Karpas-422 (cell line): ENCODE results near the gene RNLS. TPM values are rescaled to one million over a fixed set of nuclear protein-coding genes. Genes with fewer than 3 reads are reported as not detected.

Experiments used
- DNase-seq: peaks from one replicate; pipeline ENCODE4 v3.0.0-alpha.2; 2015
- H2AFZ ChIP-seq: fragments of 200-600 bp; sonication (generic); 2 replicates; pipeline ENCODE4 v1.6.1; 2014; ENCODE audit warnings: antibody characterized with exemption, low read length, mixed read lengths
- H3K27ac ChIP-seq: fragments of 200-600 bp; sonication (generic); 2 replicates; pipeline ENCODE4 v1.5.1; 2014; ENCODE audit warnings: mild to moderate bottlenecking, low read length, moderate library complexity
- H3K27me3 ChIP-seq: fragments of 200-600 bp; sonication (generic); 2 replicates; pipeline ENCODE4 v1.6.1; 2014; ENCODE audit warnings: low read length, mixed read lengths
- H3K36me3 ChIP-seq: fragments of 200-600 bp; sonication (generic); 2 replicates; pipeline ENCODE4 v1.6.1; 2014; ENCODE audit warnings: low read length, mixed read lengths; ENCODE audit not compliant: insufficient read depth
- H3K4me1 ChIP-seq: fragments of 200-600 bp; sonication (generic); 2 replicates; pipeline ENCODE4 v1.6.1; 2014; ENCODE audit warnings: mild to moderate bottlenecking, low read length, mixed read lengths
- H3K4me2 ChIP-seq: fragments of 200-600 bp; sonication (generic); 2 replicates; pipeline ENCODE4 v1.6.1; 2014; ENCODE audit warnings: low read length, low read depth, mild to moderate bottlenecking; ENCODE audit not compliant: poor library complexity, severe bottlenecking
- H3K4me3 ChIP-seq: fragments of 200-600 bp; sonication (generic); 2 replicates; pipeline ENCODE4 v1.5.1; 2014; ENCODE audit warnings: mild to moderate bottlenecking, antibody characterized with exemption, low read length, mixed read lengths
- H3K79me2 ChIP-seq: fragments of 200-600 bp; sonication (generic); 2 replicates; pipeline ENCODE4 v1.6.1; 2014; ENCODE audit warnings: mild to moderate bottlenecking, low read length, mixed read lengths
- H3K9ac ChIP-seq: fragments of 200-600 bp; sonication (generic); 2 replicates; pipeline ENCODE4 v1.6.0; 2014; ENCODE audit warnings: low read length
- H3K9me2 ChIP-seq: fragments of 200-600 bp; sonication (generic), shearing (Covaris generic); replicated peaks from 2 replicates; pipeline ENCODE4 v1.6.0; 2014; ENCODE audit warnings: mild to moderate bottlenecking, low read length, moderate library complexity; ENCODE audit not compliant: insufficient read depth
- H3K9me3 ChIP-seq: fragments of 300-700, 200-600 bp; sonication (generic); 2 replicates; pipeline ENCODE4 v1.6.1; 2014; ENCODE audit warnings: low read length, mixed read lengths
- H4K20me1 ChIP-seq: fragments of 200-600 bp; sonication (generic); 2 replicates; pipeline ENCODE4 v1.6.1; 2014; ENCODE audit warnings: mild to moderate bottlenecking, antibody characterized with exemption, low read length, low read depth; ENCODE audit not compliant: insufficient read depth
- total RNA-seq: library from RNA; depleted of rRNA; stranded (reverse); fragments of >200 nt; shearing (Covaris generic); gene quantifications from 2 replicates; pipeline ENCODE4 v1.2.3, GENCODE V29; 2014; ENCODE audit warnings: low replicate concordance

Gene RNLS
- total RNA-seq, 1 experiment from 2014 or later: not detected

GRCh38 chr10:88389456-88389855 lies 193.7 kb downstream of the RNLS start:
- no peaks in the 10 kb centered on the region for H4K20me1 ChIP-seq
- H3K27me3 ChIP-seq: no peaks in the 10 kb centered on the region
- H3K4me1 ChIP-seq: peaks cover 76% of the 10 kb centered on the region
- no peaks in the 10 kb centered on the region for H3K36me3 ChIP-seq
- no peaks in the 10 kb centered on the region for H3K9me2 ChIP-seq
- H3K27ac ChIP-seq: peak overlapping the region; percentile 100
- H3K4me2 ChIP-seq: peak overlapping the region; percentile 57
- H3K4me3 ChIP-seq: no peak overlapping the region; the same call in 1 of the 2 replicates
- H3K9me3 ChIP-seq: no peaks in the 10 kb centered on the region
- H3K9ac ChIP-seq: peak overlapping the region; percentile 61
- DNase-seq: peak; percentile 77
- H3K79me2 ChIP-seq: no peaks in the 10 kb centered on the region
- peak overlapping the region; percentile 81 for H2AFZ ChIP-seq

GRCh38 chr10:88388324-88388723 lies 194.8 kb downstream of the RNLS start:
- H3K9me2 ChIP-seq: no peaks in the 10 kb centered on the region
- H3K79me2 ChIP-seq: no peaks in the 10 kb centered on the region
- no peak overlapping the region for H3K4me3 ChIP-seq
- H3K4me2 ChIP-seq: peak overlapping the region; percentile 89
- no peak for DNase-seq
- peak overlapping the region; percentile 100 for H3K27ac ChIP-seq
- peak overlapping the region; percentile 49 for H3K9ac ChIP-seq
- no peak overlapping the region for H2AFZ ChIP-seq
- H3K27me3 ChIP-seq: no peaks in the 10 kb centered on the region
- H3K9me3 ChIP-seq: 0 out of 2 replicates have a peak, but pooled peaks cover 1% of the 10 kb centered on the region
- peaks cover 76% of the 10 kb centered on the region for H3K4me1 ChIP-seq
- no peaks in the 10 kb centered on the region for H3K36me3 ChIP-seq
- no peaks in the 10 kb centered on the region for H4K20me1 ChIP-seq

GRCh38 chr10:88386821-88387773 lies 196.0 kb downstream of the RNLS start:
- no peaks in the 10 kb centered on the region for H3K9me2 ChIP-seq
- peak overlapping the region; percentile 100 for H3K27ac ChIP-seq
- peak overlapping the region; percentile 89 for H3K4me2 ChIP-seq
- H3K9ac ChIP-seq: peak overlapping the region; percentile 76
- DNase-seq: peak; percentile 88
- no peaks in the 10 kb centered on the region for H4K20me1 ChIP-seq
- peaks cover 71% of the 10 kb centered on the region for H3K4me1 ChIP-seq
- peak overlapping the region; percentile 61 for H3K4me3 ChIP-seq
- H2AFZ ChIP-seq: no peak overlapping the region
- H3K9me3 ChIP-seq: peaks cover 6% of the 10 kb centered on the region; the same call in 1 of the 2 replicates
- no peaks in the 10 kb centered on the region for H3K27me3 ChIP-seq
- no peaks in the 10 kb centered on the region for H3K79me2 ChIP-seq
- H3K36me3 ChIP-seq: no peaks in the 10 kb centered on the region

GRCh38 chr10:88386204-88386788 lies 196.8 kb downstream of the RNLS start:
- Histone ChIP-seq H2AFZ (no peak overlapping the region), H3K9me3 (peaks cover 6% of the 10 kb centered on the region; the same call in 1 of the 2 replicates), H3K9me2 (no peaks in the 10 kb centered on the region), H3K27me3 (no peaks in the 10 kb centered on the region), H3K4me1 (peaks cover 65% of the 10 kb centered on the region), H3K4me2 (peak overlapping the region; percentile 89), H4K20me1 (no peaks in the 10 kb centered on the region), H3K36me3 (no peaks in the 10 kb centered on the region), H3K27ac (peak overlapping the region; percentile 100), H3K4me3 (peak overlapping the region; percentile 61), H3K79me2 (no peaks in the 10 kb centered on the region), H3K9ac (peak overlapping the region; percentile 76)
- peak; percentile 67 for DNase-seq

GRCh38 chr10:88385601-88386203 lies 197.4 kb downstream of the RNLS start:
- peak overlapping the region; percentile 89 for H3K4me2 ChIP-seq
- H3K27ac ChIP-seq: peak overlapping the region; percentile 100
- H3K9me2 ChIP-seq: no peaks in the 10 kb centered on the region
- H3K27me3 ChIP-seq: no peaks in the 10 kb centered on the region
- H3K79me2 ChIP-seq: no peaks in the 10 kb centered on the region
- peaks cover 6% of the 10 kb centered on the region; the same call in 1 of the 2 replicates for H3K9me3 ChIP-seq
- H3K9ac ChIP-seq: peak overlapping the region; percentile 76
- no peaks in the 10 kb centered on the region for H3K36me3 ChIP-seq
- DNase-seq: peak; percentile 86
- H3K4me3 ChIP-seq: peak overlapping the region; percentile 61
- no peak overlapping the region for H2AFZ ChIP-seq
- no peaks in the 10 kb centered on the region for H4K20me1 ChIP-seq
- peaks cover 62% of the 10 kb centered on the region for H3K4me1 ChIP-seq

- H3K9ac ChIP-seq: no peak overlapping the region
- no peaks in the 10 kb centered on the region for H3K36me3 ChIP-seq
- no peaks in the 10 kb centered on the region for H4K20me1 ChIP-seq
- peaks cover 38% of the 10 kb centered on the region for H3K4me1 ChIP-seq
- H3K4me3 ChIP-seq: no peak overlapping the region
- H3K27me3 ChIP-seq: no peaks in the 10 kb centered on the region
- DNase-seq: no peak
- H3K9me2 ChIP-seq: no peaks in the 10 kb centered on the region
- peaks cover 6% of the 10 kb centered on the region; the same call in 1 of the 2 replicates for H3K9me3 ChIP-seq
- H3K27ac ChIP-seq: peak overlapping the region; percentile 100
- H3K79me2 ChIP-seq: no peaks in the 10 kb centered on the region
- H2AFZ ChIP-seq: peak overlapping the region; percentile 75; the same call in 1 of the 2 replicates
- H3K4me2 ChIP-seq: no peak overlapping the region
Observed at GRCh38 chr10:88383276-88383675, 199.8 kb downstream of the RNLS start.

- Histone ChIP-seq H3K27ac (no peak overlapping the region), H3K9me3 (peaks cover 6% of the 10 kb centered on the region; the same call in 1 of the 2 replicates), H3K9me2 (no peaks in the 10 kb centered on the region), H2AFZ (no peak overlapping the region), H3K4me3 (no peak overlapping the region), H3K36me3 (no peaks in the 10 kb centered on the region), H3K9ac (no peak overlapping the region), H3K27me3 (no peaks in the 10 kb centered on the region), H3K79me2 (no peaks in the 10 kb centered on the region), H3K4me1 (peaks cover 32% of the 10 kb centered on the region), H4K20me1 (no peaks in the 10 kb centered on the region), H3K4me2 (no peak overlapping the region)
- DNase-seq: no peak
Observed at GRCh38 chr10:88382699-88383098, 200.4 kb downstream of the RNLS start.

GRCh38 chr10:88379575-88379974 lies 203.5 kb downstream of the RNLS start:
- H3K79me2 ChIP-seq: no peaks in the 10 kb centered on the region
- H4K20me1 ChIP-seq: no peaks in the 10 kb centered on the region
- H3K4me2 ChIP-seq: no peak overlapping the region
- H2AFZ ChIP-seq: no peak overlapping the region
- H3K36me3 ChIP-seq: no peaks in the 10 kb centered on the region
- no peak overlapping the region for H3K27ac ChIP-seq
- no peak overlapping the region for H3K9ac ChIP-seq
- H3K9me3 ChIP-seq: peaks cover 6% of the 10 kb centered on the region; the same call in 1 of the 2 replicates
- no peak for DNase-seq
- no peak overlapping the region for H3K4me3 ChIP-seq
- peaks cover under 1% of the 10 kb centered on the region for H3K4me1 ChIP-seq
- H3K9me2 ChIP-seq: no peaks in the 10 kb centered on the region
- H3K27me3 ChIP-seq: no peaks in the 10 kb centered on the region
